Activated CD8-positive, alpha-beta memory T cell treated with anti-CD3 and anti-CD28 coated beads for 36 hours (primary cell): ENCODE data around the gene ARMC6. TPM values are rescaled to one million over a fixed set of nuclear protein-coding genes. Genes with fewer than 3 reads are reported as not detected.
"Not testable (repeated sequence)": the region's sequence is repeated elsewhere in the genome, so short reads cannot be mapped to it uniquely, and the experiment has no call there.

Experiments
- CTCF ChIA-PET: fragments of 350-600 bp; sonication (Branson Sonifier 250); formaldehyde crosslinking; loops from one replicate; lab custom pipeline; 2021; ENCODE audit warnings: antibody characterized with exemption; lab: Charles Lee
- POLR2A ChIA-PET: fragments of 350-600 bp; sonication (Branson Sonifier 250); formaldehyde crosslinking; loops from one replicate; lab custom pipeline; 2021; ENCODE audit warnings: antibody characterized with exemption; lab: Charles Lee
- total RNA-seq, 2 experiments: library from RNA; stranded (reverse); gene quantifications; one replicate each; pipeline ENCODE4 v1.2.3, GENCODE V29; 2021

ARMC6 gene
- total RNA-seq, 2 experiments from 2014 or later = 57.7 to 61.8 TPM

- POLR2A ChIA-PET = interaction anchor here (0.6 kb wide), 1 partner anchor 176 kb away, joined by 3 read pairs; the partner anchor contains the start of gene TM6SF2
- CTCF ChIA-PET = no interaction called here
These were observed 63.5 kb downstream of the ARMC6 start for GRCh38 chr19:19096641-19097627.

GRCh38 chr19:19098084-19098702 is 64.8 kb downstream of the ARMC6 start:
- ChIA-PET POLR2A (no interaction called here), CTCF (no interaction called here)

GRCh38 chr19:19098703-19099632 is 65.6 kb downstream of the ARMC6 start:
- ChIA-PET POLR2A (no interaction called here), CTCF (no interaction called here)

- ChIA-PET POLR2A (no interaction called here), CTCF (no interaction called here)
These were observed 68.1 kb downstream of the ARMC6 start for GRCh38 chr19:19101540-19101939.

GRCh38 chr19:19102566-19102965 is 69.2 kb downstream of the ARMC6 start:
- POLR2A ChIA-PET, CTCF ChIA-PET: not testable (repeated sequence)

GRCh38 chr19:19103167-19103566 is 69.8 kb downstream of the ARMC6 start:
- CTCF ChIA-PET = no interaction called here

GRCh38 chr19:19105365-19106055 is 72.1 kb downstream of the ARMC6 start:
- POLR2A ChIA-PET = no interaction called here
- CTCF ChIA-PET = no interaction called here

More at GRCh38 chr19:19103167-19103566, 69.8 kb downstream of the ARMC6 start:
- POLR2A ChIA-PET = no interaction called here

GRCh38 chr19:19106056-19106551 is 72.7 kb downstream of the ARMC6 start:
- ChIA-PET CTCF (interaction anchor here (0.7 kb wide), 1 partner anchor 53 kb away, joined by 3 read pairs; no protein-coding TSS in a partner anchor), POLR2A (no interaction called here)

- CTCF ChIA-PET = interaction anchor here (0.7 kb wide), 1 partner anchor 54 kb away, joined by 3 read pairs; no protein-coding TSS in a partner anchor
- POLR2A ChIA-PET = not testable (repeated sequence)
These were observed 73.5 kb downstream of the ARMC6 start for GRCh38 chr19:19106938-19107337.

- CTCF ChIA-PET = no interaction called here
- POLR2A ChIA-PET = no interaction called here
These were observed 74.3 kb downstream of the ARMC6 start for GRCh38 chr19:19107654-19108053.

Other genes starting within 250 kb of the ARMC6 start
- gene COMP, start 242.3 kb upstream of the ARMC6 start, total RNA-seq = not detected
- 10 to 100 TPM; 89.3 to 92.0 TPM for gene UPF1, start 201.6 kb upstream of the ARMC6 start, total RNA-seq
- under 1 TPM in 1 of 2 experiments, not detected in 1; 0.08 TPM for gene CERS1, start 137.4 kb upstream of the ARMC6 start, total RNA-seq
- gene COPE, start 114.2 kb upstream of the ARMC6 start, total RNA-seq = 100 to 1,000 TPM; 164 to 184 TPM
- gene DDX49, start 113.9 kb upstream of the ARMC6 start, total RNA-seq = 10 to 100 TPM; 82.1 to 91.0 TPM
- gene HOMER3, start 92.4 kb upstream of the ARMC6 start, total RNA-seq = 1 to 10 TPM; 1.0 to 1.3 TPM
- gene SUGP2, start 86 bp upstream of the ARMC6 start, total RNA-seq = 10 to 100 TPM; 76.6 to 80.7 TPM
- 10 to 100 TPM; 12.2 to 12.7 TPM for gene SLC25A42, start 30.4 kb downstream of the ARMC6 start, total RNA-seq
- gene TMEM161A, start 104.9 kb downstream of the ARMC6 start, total RNA-seq = 10 to 100 TPM; 30.4 to 33.6 TPM
- 1 to 10 TPM in 1 of 2 experiments, under 1 TPM in 1; 0.80 to 2.7 TPM for gene MEF2B, start 136.7 kb downstream of the ARMC6 start, total RNA-seq
- gene BORCS8, start 158.5 kb downstream of the ARMC6 start, total RNA-seq = 10 to 100 TPM; 31.9 to 34.6 TPM
- 100 to 1,000 TPM; 102 to 106 TPM for gene RFXANK, start 158.7 kb downstream of the ARMC6 start, total RNA-seq
- 10 to 100 TPM; 57.0 to 57.3 TPM for gene NR2C2AP, start 169.8 kb downstream of the ARMC6 start, total RNA-seq
- not detected for gene NCAN, start 178.4 kb downstream of the ARMC6 start, total RNA-seq
- gene TM6SF2, start 239.7 kb downstream of the ARMC6 start, total RNA-seq = not detected